Limb (tissue), 2 donors: Measurements from ENCODE around the gene RANBP3.

Experiments used
- DNase-seq, 2 donors: peaks; one replicate each; pipeline ENCODE4 v3.0.0-alpha.2; 2016; ENCODE audit errors: extremely low spot score in 2 of 2

RANBP3 gene

GRCh38 chr19:5929625-5930024, 48.3 kb downstream of the RANBP3 start:
- DNase-seq = no peak

DNA sequence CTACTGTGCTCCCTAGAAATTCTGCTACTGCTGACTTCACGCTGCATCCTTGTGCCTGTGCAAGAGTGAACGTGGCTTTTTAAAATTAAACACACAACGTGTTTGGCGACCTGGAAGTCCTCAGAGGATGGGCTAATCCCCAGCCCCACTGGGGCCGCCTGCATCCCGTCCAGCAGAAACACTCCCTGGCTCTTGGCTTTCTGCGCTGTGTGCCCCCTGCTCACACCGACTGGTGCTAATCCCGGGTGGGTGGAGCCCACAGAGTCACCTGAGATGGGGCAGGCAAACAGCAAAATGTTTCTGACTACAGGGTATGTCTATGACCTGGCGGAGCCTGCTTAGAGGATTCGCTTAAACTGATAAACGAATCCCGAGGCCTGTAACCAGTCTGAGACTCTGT, 48.8 kb downstream of the RANBP3 start:
- no peak for DNase-seq

GRCh38 chr19:5927441-5927821, 50.5 kb downstream of the RANBP3 start:
- DNase-seq = no peak

DNA sequence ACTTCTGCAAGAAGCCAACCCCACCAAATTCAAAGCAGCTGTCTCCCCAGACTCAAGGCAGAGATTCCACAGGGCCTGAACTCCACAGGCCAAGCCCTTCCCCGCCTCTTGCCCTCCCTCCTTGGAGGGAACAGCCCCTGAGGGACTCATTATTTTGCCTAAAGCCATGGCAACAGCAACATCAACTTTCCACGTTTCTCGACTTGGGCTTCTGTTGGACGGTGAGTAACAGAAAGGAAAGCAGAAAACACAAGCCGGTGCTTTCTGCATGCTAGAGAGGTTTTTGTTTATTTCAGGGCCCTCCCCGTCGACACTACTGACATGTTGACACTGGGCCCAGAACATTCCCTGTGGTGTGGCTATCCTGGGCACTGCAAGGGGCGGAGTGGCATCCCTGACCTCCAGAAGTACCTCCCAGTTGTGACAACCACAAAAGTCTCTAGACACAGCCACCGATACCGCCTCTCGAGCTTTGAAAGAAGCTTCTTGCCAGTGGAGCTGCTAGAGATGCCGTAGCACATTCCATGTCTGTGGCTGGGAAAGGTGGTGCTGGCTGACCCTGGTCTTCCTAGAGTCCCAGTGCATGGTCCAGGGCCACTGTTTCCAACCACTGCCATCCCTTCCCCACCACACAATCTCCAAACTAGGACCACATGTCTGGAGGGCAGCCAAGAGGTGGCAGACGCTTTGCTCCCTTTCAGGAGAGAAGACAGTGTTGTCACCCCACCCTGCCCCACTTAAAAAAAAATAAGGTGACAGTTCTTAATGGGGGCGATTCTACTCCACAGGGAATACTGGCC, 51.1 kb downstream of the RANBP3 start:
- peak; percentile 59 to 63 for DNase-seq

GRCh38 chr19:5925830-5926427, 52.0 kb downstream of the RANBP3 start:
- no peak for DNase-seq

DNA sequence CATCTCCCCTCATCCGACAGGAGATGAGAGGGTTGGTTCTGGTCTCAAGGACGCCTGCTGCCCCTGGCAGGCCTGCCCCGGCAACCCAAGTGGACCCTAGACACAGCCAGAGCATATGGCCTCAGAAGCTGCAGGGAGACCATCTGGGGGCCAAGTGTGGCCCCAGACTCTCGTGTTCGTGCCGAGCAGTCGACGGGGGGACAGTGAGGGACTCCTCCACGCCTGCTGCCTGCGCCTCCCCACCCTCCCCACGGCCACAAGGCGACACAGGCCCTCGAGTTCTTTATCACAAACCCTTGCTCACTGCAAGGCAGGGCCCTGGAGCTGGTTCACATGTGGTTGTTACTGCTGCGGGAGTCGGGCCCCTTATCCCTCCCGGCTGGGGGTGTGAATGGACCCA, 54.6 kb downstream of the RANBP3 start:
- DNase-seq = no peak

- DNase-seq = no peak
These were observed 55.8 kb downstream of the RANBP3 start for GRCh38 chr19:5922161-5922545.

GRCh38 chr19:5921516-5922160, 56.3 kb downstream of the RANBP3 start:
- DNase-seq = no peak

DNA sequence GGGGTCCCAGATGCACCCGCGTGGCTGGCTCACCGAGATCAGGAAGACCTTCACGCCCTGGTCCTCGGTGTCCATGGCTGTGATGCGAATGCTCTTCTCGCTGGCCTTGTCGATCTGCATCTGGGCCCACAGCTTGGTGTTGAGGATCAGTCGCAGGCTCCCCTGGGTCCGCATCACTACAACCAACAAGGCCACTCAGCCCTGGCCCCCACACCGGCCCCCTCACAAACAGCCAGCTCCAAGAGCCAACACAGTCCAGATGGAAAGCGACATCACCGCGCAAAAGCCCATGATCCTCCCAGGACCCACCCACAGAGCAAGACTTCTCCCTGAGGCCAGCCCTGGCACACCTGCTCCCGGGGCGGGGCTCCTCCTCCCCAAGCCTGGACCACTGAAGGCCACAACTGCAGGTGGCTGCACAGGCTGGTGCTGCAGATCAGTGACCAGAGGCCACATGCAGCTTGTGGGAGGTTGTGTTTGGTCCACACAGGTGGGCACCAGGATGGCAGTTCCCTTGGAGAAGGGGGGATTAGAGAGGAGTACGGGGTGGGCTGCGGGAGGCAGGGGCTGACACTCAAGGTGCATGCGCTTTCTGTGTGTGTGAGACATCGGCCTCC, 59.4 kb downstream of the RANBP3 start:
- no peak for DNase-seq

GRCh38 chr19:5917431-5918107, 60.4 kb downstream of the RANBP3 start:
- DNase-seq = no peak

DNA sequence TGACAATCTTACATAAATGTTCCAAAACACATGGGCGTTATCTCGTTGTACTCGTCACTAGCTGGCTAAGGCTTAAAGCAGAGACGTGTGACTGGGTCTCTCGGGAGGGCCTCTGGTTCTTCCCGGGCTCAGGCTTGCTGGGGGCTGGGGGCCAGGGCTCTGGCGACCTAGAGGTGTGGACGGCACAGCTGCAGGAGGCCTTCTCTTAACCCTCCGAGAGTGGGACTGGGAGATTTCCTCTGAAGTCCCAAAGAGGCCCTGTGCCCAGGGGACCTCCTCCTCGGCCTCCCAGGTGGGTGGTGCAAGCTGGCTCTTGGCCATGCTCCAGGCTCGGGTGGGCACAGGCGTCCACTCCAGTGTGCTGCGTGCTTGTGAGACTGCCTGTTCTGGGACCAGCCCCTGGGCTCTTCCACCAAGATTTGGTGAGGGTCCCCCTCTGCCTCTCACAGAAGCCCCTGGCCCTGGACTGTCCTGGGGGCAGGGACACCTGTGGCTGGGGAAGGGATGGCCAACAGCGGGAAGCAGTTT, 61.7 kb downstream of the RANBP3 start:
- no peak for DNase-seq

DNA sequence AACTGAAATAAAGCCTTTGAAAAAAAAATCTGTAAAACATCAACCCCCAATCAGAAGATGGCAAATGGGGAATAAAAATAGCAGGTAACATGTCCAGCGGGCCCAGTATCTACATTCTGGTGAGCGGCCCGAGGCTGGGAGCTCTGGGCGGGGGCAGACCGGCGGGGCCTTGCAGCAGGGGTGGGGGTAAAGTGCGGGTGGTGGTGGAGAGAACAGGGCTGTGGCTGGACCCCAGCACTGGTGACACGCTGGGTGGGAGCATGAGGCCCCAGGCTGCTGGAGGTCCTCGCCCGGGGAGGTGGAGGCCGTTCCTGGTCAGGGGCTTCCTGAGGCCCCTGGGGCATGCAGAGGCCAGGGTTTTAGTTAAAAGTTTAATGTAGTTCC, 62.2 kb downstream of the RANBP3 start:
- no peak for DNase-seq

DNA sequence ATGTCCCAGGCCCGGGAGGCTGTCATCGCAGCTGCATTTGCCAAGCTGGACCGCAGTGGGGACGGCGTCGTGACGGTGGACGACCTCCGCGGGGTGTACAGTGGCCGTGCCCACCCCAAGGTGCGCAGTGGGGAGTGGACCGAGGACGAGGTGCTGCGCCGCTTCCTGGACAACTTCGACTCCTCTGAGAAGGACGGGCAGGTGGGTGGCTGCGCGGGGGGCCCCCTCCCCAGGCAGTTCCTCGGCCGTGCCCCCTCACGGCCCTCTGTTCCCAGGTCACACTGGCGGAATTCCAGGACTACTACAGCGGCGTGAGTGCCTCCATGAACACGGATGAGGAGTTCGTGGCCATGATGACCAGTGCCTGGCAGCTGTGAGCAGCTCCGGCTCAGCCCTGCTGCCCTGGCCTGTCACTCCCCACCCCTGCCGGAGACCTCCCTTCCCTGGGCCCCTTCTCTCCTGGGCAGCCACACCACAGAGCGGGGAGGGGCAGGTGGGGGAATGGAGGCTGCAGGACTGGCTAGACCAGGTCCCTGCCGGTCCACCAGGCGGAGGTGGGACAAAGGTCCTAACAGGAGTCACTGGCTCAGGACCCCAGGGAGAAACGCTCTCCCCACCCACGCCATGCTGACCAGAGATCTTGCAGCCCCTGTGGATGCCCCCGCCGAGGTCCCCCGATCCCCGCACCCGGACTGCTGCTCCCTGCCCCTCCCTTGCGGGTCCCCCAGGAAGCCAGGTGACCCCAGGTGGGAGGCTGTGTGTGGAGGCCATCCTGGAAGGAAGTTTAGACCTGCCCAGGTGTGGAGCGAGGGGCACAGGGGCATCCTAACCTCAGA, 62.8 kb downstream of the RANBP3 start:
- no peak for DNase-seq

GRCh38 chr19:5914358-5914774, 63.6 kb downstream of the RANBP3 start:
- DNase-seq = no peak

- no peak for DNase-seq
These were observed 64.1 kb downstream of the RANBP3 start, which contains the start of gene CAPS for GRCh38 chr19:5913739-5914357. Gene CAPS, plus strand, starts transcription at chr19:5914254. Its CDS starts 153 bp downstream, at chr19:5914407.

- DNase-seq = no peak
These were observed 66.6 kb downstream of the RANBP3 start for GRCh38 chr19:5911366-5911765.

- no peak for DNase-seq
These were observed 67.4 kb downstream of the RANBP3 start for GRCh38 chr19:5910638-5910907.

DNA sequence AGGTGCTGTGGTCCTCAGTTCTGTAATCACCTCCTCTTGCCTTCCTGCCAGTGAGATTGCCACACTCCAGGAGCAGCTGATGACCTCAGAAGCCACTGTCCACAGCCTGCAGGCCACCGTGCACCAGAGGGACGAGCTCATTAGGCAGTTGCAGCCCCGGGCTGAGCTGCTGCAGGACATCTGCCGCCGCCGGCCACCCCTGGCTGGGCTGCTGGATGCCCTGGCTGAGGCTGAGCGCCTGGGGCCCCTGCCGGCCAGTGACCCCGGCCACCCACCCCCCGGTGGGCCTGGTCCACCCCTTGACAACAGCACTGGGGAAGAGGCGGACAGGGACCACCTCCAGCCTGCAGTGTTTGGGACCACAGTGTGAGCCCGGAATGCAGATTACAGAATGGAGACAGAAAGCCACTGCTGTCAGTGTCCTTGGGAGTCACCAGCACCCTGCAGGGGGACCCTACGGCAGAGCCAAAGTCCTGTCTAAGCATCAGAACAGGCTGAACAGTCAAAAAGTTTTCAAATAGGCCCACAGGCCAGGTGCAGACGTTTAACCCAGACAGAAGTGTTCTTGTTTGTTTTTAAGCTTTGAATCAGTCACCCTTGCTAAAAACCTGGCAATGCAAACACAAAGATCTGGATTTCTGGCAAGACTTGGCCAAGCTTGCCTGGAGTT, 69.0 kb downstream of the RANBP3 start:
- DNase-seq = no peak

DNA sequence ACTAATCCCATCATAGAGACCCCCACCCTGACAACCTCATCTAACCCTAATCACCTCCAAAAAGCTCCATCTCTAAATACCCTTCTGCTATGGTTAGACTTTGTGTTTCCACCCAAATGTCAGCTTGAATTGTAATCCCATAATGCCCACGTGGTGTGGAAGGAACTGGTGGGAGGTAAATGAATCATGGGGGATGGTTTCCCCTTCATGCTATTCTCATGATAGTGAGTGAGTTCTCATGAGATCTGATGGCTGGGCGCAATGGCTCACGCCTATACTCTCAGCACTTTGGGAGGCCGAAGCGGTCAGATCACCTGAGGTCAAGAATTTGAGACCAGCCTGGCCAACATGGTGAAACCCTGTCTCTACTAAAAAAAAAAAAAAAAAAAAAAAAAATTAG, 70.7 kb downstream of the RANBP3 start:
- no peak for DNase-seq
